HG02678 (cell line): ENCODE data around the gene ATP6V0C.

Experiments used
- ATAC-seq: cut with Tn5 transposase; IDR thresholded peaks from one replicate; pipeline ENCODE4 v1.9.1; 2021; ENCODE audit warnings: mild to moderate bottlenecking, moderate library complexity; ENCODE audit not compliant: unreplicated experiment

Gene ATP6V0C

GRCh38 chr16:2513405-2514332, at the start of gene ATP6V0C:
TSS of gene ATP6V0C (plus strand) at chr16:2513952. CDS start at chr16:2514104, 152 bp downstream.
- peak; percentile 77 for ATAC-seq

GRCh38 chr16:2464333-2464732, 49.4 kb upstream of the ATP6V0C start:
- ATAC-seq = no peak

- no peak for ATAC-seq
Observed at GRCh38 chr16:2465653-2466415, 47.9 kb upstream of the ATP6V0C start.

GRCh38 chr16:2466667-2467527, 46.9 kb upstream of the ATP6V0C start:
- no peak for ATAC-seq

- no peak for ATAC-seq
Observed at GRCh38 chr16:2467528-2468232, 46.1 kb upstream of the ATP6V0C start.

GRCh38 chr16:2468233-2468724, 45.5 kb upstream of the ATP6V0C start:
- no peak for ATAC-seq

- peak; percentile 49 for ATAC-seq
Observed at GRCh38 chr16:2468725-2469398, 44.9 kb upstream of the ATP6V0C start.

- ATAC-seq = no peak
Observed at GRCh38 chr16:2469399-2470233, 44.1 kb upstream of the ATP6V0C start.

- ATAC-seq = no peak
Observed at GRCh38 chr16:2470234-2470601, 43.5 kb upstream of the ATP6V0C start.

GRCh38 chr16:2470603-2471015, 43.1 kb upstream of the ATP6V0C start:
- no peak for ATAC-seq

GRCh38 chr16:2471016-2471652, 42.6 kb upstream of the ATP6V0C start, which contains the start of gene NTN3:
TSS of gene NTN3 (plus strand) at chr16:2471297. CDS start at chr16:2471702, 405 bp downstream.
- ATAC-seq = no peak

GRCh38 chr16:2471653-2472487, 41.9 kb upstream of the ATP6V0C start:
- ATAC-seq = no peak

GRCh38 chr16:2472488-2472864, 41.3 kb upstream of the ATP6V0C start:
- no peak for ATAC-seq

- no peak for ATAC-seq
Observed at GRCh38 chr16:2472885-2473445, 40.8 kb upstream of the ATP6V0C start.

GRCh38 chr16:2473446-2473926, 40.3 kb upstream of the ATP6V0C start:
- no peak for ATAC-seq

GRCh38 chr16:2473999-2474876, 39.5 kb upstream of the ATP6V0C start:
- ATAC-seq = no peak
